Stomach (tissue), 9 donors: ENCODE measurements around the gene KCNIP4. TPM values are rescaled to one million over a fixed set of nuclear protein-coding genes. Genes with fewer than 3 reads are reported as not detected.

Experiments used
- DNase-seq, 2 donors: peaks; one replicate each; pipeline versions ENCODE4 v3.0.0 to v3.0.0-alpha.2; 2013 to 2019
- H3K27ac ChIP-seq, 5 donors: fragments of 200-600 bp in 4 of 5; sonication (generic) in 4 of 5; one replicate each; pipeline ENCODE4 v1.5.1; 2013 to 2019; ENCODE audit warnings: mild to moderate bottlenecking in 1 of 5, moderate library complexity in 1 of 5
- H3K27me3 ChIP-seq, 3 donors: fragments of 200-600 bp; sonication (generic); one replicate each; pipeline ENCODE4 v1.5.1; 2017 to 2019; ENCODE audit warnings: mixed run types in 1 of 3
- H3K36me3 ChIP-seq, 4 donors: fragments of 200-600 bp; sonication (generic); 1 replicate in 3 of 4; 2 replicates in 1 of 4; pipeline ENCODE4 v1.5.1; 2016 to 2019
- H3K4me1 ChIP-seq, 4 donors: fragments of 200-600 bp; sonication (generic); one replicate each; pipeline ENCODE4 v1.5.1; 2016 to 2019
- H3K4me3 ChIP-seq, 4 donors: fragments of 200-600 bp; sonication (generic) in 3 of 4; one replicate each; pipeline ENCODE4 v1.5.1; 2016 to 2019; ENCODE audit warnings: mild to moderate bottlenecking in 1 of 4
- H3K9me3 ChIP-seq, 4 donors: fragments of 200-600 bp; sonication (generic); one replicate each; pipeline ENCODE4 v1.5.1; 2016 to 2019
- CTCF ChIP-seq, 7 experiments: fragments of 450-650 bp in 4 of 7; fragments of 200-600 bp in 3 of 7; sonication (generic) in 3 of 7; IDR thresholded peaks; one replicate each; pipeline ENCODE4 v1.5.1; 2016 to 2019; ENCODE audit warnings: antibody characterized with exemption in 7 of 7, control low read depth in 2 of 7, mild to moderate bottlenecking in 1 of 7
- EP300 ChIP-seq: sonication (generic); formaldehyde crosslinking; IDR thresholded peaks from one replicate; pipeline ENCODE4 v1.6.1; 2017; ENCODE audit warnings: antibody characterized with exemption
- POLR2A ChIP-seq, 4 donors: fragments of 450-650 bp; IDR thresholded peaks; one replicate each; pipeline ENCODE4 v1.6.1; 2016; ENCODE audit warnings: antibody characterized with exemption in 4 of 4, control low read depth in 2 of 4, mild to moderate bottlenecking in 1 of 4, moderate library complexity in 1 of 4
- POLR2AphosphoS5 ChIP-seq, 3 donors: sonication (generic); formaldehyde crosslinking; IDR thresholded peaks; one replicate each; pipeline ENCODE4 v1.6.1; 2016; ENCODE audit warnings: antibody characterized with exemption in 3 of 3
- WGBS, 5 donors: extraction: QIAGEN DNeasy Blood & Tissue Kit in 3 of 5; methylation state at CpG; one replicate each; pipeline versions ENCODE4 v1.1.5 to v1.1.7; 2013 to 2018; 5-methylcytosine and 5-hydroxymethylcytosine counted together
- intact Hi-C: fragments of 100-400 bp; cut with DNase I; formaldehyde crosslinking; loops from one replicate; pipeline ENCODE4 v1.15.1; 2023; ENCODE audit warnings: low total_unique reads
- polyA plus RNA-seq, 3 donors: library from polyadenylated mRNA; stranded (reverse); fragments of 200-250 nt; gene quantifications; one replicate each; pipeline ENCODE4 v1.2.3, GENCODE V29; 2013
- total RNA-seq, 5 donors: library from RNA; depleted of rRNA; stranded (reverse); fragments of >200 nt; gene quantifications; one replicate each; pipeline versions ENCODE4 v1.1.0 to v1.2.3, GENCODE V29; 2014 to 2016
- donor health status: healthy with polysubstance abuse.
- donor health status: Bipolar disorder and iron deficiency.
- donor health status: healthy.

The KCNIP4 gene
- total and polyA plus RNA-seq, 8 donors, result 0.23 to 1.8 (median 1.3) TPM; not detected in 4

GRCh38 chr4:20983763-20984575 is 964.6 kb downstream of the KCNIP4 start:
- Histone ChIP-seq H3K9me3 (no peaks in the 10 kb centered on the region), H3K27me3 (peaks cover 0 to 21% (median 4%) of the 10 kb centered on the region in 3 donors), H3K4me3 (peak overlapping the region in 3 of 4 donors; percentile 18 to 24 (median 23)), H3K4me1 (peaks cover 0 to 12% (median 5%) of the 10 kb centered on the region in 4 donors), H3K27ac (no peak overlapping the region), H3K36me3 (no peaks in the 10 kb centered on the region)
- 5 to 10% (median 7%) methylated on average over 19 to 31 of the region's 31 CpGs for WGBS, 5 donors
- TF ChIP-seq CTCF (IDR thresholded peaks at IDR 0.05) (no peak), EP300 (no peak)
- peak in 1 of 2 donors; percentile 50 for DNase-seq
- intact Hi-C loops, result no loop called here

- no peaks in the 10 kb centered on the region for H3K9me3 ChIP-seq
Measured at GRCh38 chr4:20982544-20982943, 966.0 kb downstream of the KCNIP4 start.

GRCh38 chr4:20960291-20960690 is 988.3 kb downstream of the KCNIP4 start:
- no peak overlapping the region for H3K4me3 ChIP-seq
- H3K9me3 ChIP-seq, result no peaks in the 10 kb centered on the region
- H3K27ac ChIP-seq, result no peak overlapping the region
- TF ChIP-seq CTCF (IDR thresholded peaks at IDR 0.05), result no peak
- TF ChIP-seq EP300, result no peak
- TF ChIP-seq POLR2AphosphoS5 (IDR thresholded peaks at IDR 0.05), result no peak
- TF ChIP-seq POLR2A (IDR thresholded peaks at IDR 0.05), result no peak
- no peaks in the 10 kb centered on the region for H3K27me3 ChIP-seq
- intact Hi-C loops, result no loop called here
- H3K4me1 ChIP-seq, result no peaks in the 10 kb centered on the region
- no peaks in the 10 kb centered on the region for H3K36me3 ChIP-seq
- 41 to 56% (median 51%) methylated on average over 6 of the region's 6 CpGs for WGBS, 5 donors
- no peak for DNase-seq

More at GRCh38 chr4:20982544-20982943, 966.0 kb downstream of the KCNIP4 start:
- 76 to 78% (median 76%) methylated on average over 3 of the region's 3 CpGs for WGBS, 5 donors
- no peaks in the 10 kb centered on the region for H3K36me3 ChIP-seq
- H3K4me1 ChIP-seq, result peaks cover 0 to 12% (median 5%) of the 10 kb centered on the region in 4 donors
- H3K4me3 ChIP-seq, result no peak overlapping the region
- no peak for DNase-seq
- TF ChIP-seq EP300 (no peak), CTCF (IDR thresholded peaks at IDR 0.05) (no peak), POLR2AphosphoS5 (IDR thresholded peaks at IDR 0.05) (no peak), POLR2A (IDR thresholded peaks at IDR 0.05) (no peak)
- no peak overlapping the region for H3K27ac ChIP-seq
- intact Hi-C loops, result no loop called here
- peaks cover 0 to 21% (median 4%) of the 10 kb centered on the region in 3 donors for H3K27me3 ChIP-seq

GRCh38 chr4:20954541-20954940 is 994.0 kb downstream of the KCNIP4 start:
- TF ChIP-seq EP300, result no peak
- Histone ChIP-seq H3K27me3 (no peaks in the 10 kb centered on the region), H3K9me3 (no peaks in the 10 kb centered on the region), H3K4me1 (no peaks in the 10 kb centered on the region), H3K4me3 (no peak overlapping the region), H3K36me3 (no peaks in the 10 kb centered on the region), H3K27ac (no peak overlapping the region)
- 79 to 88% (median 87%) methylated on average over 5 of the region's 5 CpGs for WGBS, 5 donors
- intact Hi-C loops, result no loop called here
- no peak for DNase-seq

- H3K4me3 ChIP-seq, result no peak overlapping the region
- no peaks in the 10 kb centered on the region for H3K9me3 ChIP-seq
- intact Hi-C loops, result no loop called here
- no peaks in the 10 kb centered on the region for H3K36me3 ChIP-seq
- TF ChIP-seq POLR2AphosphoS5 (IDR thresholded peaks at IDR 0.05), result no peak
- TF ChIP-seq CTCF (IDR thresholded peaks at IDR 0.05), result no peak
- no peak for TF ChIP-seq EP300
- no peak for TF ChIP-seq POLR2A (IDR thresholded peaks at IDR 0.05)
- DNase-seq, result no peak
- H3K4me1 ChIP-seq, result no peaks in the 10 kb centered on the region
- no peaks in the 10 kb centered on the region for H3K27me3 ChIP-seq
- no peak overlapping the region for H3K27ac ChIP-seq
Measured at GRCh38 chr4:20944961-20945360, 1003.6 kb downstream of the KCNIP4 start.
